GM21381 (cell line): ENCODE measurements around the gene TATDN3.
"Not testable (repeated sequence)": the region's sequence is repeated elsewhere in the genome, so short reads cannot be mapped to it uniquely, and the experiment has no call there.

Source experiments
- ATAC-seq: cut with Tn5 transposase; IDR thresholded peaks from one replicate; pipeline ENCODE4 v1.9.1; 2021; ENCODE audit warnings: mild to moderate bottlenecking, moderate library complexity; ENCODE audit not compliant: unreplicated experiment

TATDN3 gene

DNA sequence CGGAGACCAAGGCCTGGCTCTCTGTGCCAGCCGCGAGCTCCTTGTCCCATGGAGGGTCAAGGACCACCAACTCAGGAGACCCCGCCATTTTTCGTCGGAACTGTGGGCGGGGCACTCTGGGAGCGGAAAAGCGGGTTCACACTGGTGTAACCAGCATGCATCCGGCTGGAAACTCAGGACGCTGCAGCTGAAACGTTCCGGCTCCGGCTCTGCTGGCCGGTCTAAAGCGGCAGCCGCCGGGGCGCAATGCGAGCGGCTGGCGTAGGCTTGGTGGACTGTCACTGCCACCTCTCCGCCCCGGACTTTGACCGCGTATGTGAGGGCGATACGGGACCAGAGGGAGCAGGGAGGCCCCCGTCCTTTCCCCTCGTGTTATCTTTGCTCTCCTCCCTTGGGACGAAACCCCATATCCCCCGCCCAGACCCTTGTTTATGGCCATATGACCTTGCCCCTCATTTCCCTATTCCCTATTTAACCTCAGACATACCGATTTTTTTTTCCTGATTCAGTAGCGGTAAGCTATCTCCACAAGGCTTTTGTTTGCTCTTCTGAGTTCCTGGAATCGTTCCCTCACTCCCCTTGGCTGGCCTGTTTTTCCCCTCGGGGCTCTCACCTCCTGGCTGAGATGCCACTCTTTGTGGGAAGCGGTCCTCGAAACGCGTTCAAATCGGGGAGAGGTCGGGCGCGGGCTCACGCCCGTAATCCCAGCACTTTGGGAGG lies at the start of gene TATDN3, which contains the start of gene NSL1:
Gene TATDN3, plus strand, starts transcription at position 219 of the 720 bp plus-strand sequence. Its CDS starts 28 bp downstream, at position 247.
Gene NSL1, minus strand, starts transcription at position 102 of the 720 bp plus-strand sequence. Its CDS starts 14 bp downstream, at position 88.
- ATAC-seq, result peak; percentile 67

- ATAC-seq, result no peak
Measured at GRCh38 chr1:212743901-212744475, 47.7 kb upstream of the TATDN3 start.

GRCh38 chr1:212745303-212745702 lies 46.4 kb upstream of the TATDN3 start:
- no peak for ATAC-seq

DNA sequence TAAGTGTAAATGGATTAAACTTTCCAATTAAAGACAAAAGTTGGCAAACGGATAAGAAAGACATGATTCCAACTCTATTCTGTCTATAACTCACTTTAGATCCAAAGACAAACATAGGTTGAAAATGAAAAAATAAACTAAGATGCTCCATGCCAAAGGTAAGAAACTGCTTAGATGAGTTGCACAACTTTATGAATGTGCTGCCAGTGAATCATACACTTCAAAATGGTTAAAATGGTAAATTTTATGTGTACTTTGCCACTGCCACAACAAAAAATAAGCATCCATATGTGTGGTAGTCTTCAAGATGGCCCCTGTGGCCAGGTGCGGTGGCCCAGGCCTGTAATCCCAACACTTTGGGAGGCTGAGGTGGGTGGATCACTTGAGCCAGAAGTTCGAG lies 45.1 kb upstream of the TATDN3 start:
- ATAC-seq, result no peak

GRCh38 chr1:212749821-212750535 lies 41.7 kb upstream of the TATDN3 start:
- no peak for ATAC-seq

DNA sequence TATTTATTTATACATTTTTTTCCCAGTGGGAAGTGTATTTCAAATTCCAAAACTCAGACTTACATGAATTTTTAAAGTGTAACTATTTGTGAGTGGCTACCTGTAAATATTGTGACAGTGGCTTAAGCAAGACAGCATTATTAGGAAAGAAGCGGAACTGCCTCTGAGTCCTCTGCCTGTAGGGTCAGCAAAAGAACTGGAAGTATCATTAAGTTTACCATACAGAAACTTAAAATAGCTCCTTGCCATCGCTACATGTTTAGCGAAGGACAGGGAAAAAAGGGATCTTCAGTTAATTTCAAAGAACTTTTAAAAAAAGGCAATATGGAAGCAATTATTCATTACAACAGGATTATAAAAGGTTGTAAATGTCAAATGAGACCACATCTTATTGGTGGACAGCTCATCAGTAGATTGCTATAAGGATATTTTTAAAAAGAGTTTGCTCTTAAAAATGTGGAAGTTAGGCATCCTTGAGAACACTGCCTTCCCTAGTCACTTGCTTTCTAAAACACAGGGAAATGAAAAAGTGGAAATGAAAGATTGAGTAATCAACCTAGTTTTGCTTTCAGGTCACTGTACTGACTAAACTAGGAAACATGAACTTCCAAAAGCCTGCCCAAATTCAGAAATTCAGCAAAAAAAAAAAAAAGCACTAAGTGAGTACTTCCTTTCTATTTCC lies 39.3 kb upstream of the TATDN3 start:
- no peak for ATAC-seq

GRCh38 chr1:212752934-212753497 lies 38.7 kb upstream of the TATDN3 start:
- ATAC-seq, result no peak

GRCh38 chr1:212753749-212754148 lies 37.9 kb upstream of the TATDN3 start:
- no peak for ATAC-seq

GRCh38 chr1:212754193-212754592 lies 37.5 kb upstream of the TATDN3 start:
- no peak for ATAC-seq

DNA sequence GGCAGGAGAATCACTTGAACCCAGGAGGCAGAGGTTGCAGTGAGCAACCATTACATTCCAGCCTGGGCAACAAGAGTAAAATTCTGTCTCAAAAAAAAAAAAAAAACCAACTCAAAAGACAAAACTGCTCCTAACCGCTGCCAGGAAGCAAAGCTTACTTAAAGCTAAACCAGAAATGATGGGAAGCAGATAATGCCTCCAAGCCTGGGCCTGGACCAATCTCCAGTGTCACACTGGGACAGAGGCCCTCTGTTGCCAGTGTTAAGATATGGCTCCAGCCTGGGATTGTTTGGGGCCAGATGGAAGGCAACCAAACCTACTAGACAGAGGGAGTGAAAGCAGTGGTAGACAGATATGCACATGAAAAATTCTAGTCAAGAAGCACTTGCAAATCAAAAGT lies 37.0 kb upstream of the TATDN3 start:
- no peak for ATAC-seq

- no peak for ATAC-seq
Measured at GRCh38 chr1:212759683-212760082, 32.0 kb upstream of the TATDN3 start.

DNA sequence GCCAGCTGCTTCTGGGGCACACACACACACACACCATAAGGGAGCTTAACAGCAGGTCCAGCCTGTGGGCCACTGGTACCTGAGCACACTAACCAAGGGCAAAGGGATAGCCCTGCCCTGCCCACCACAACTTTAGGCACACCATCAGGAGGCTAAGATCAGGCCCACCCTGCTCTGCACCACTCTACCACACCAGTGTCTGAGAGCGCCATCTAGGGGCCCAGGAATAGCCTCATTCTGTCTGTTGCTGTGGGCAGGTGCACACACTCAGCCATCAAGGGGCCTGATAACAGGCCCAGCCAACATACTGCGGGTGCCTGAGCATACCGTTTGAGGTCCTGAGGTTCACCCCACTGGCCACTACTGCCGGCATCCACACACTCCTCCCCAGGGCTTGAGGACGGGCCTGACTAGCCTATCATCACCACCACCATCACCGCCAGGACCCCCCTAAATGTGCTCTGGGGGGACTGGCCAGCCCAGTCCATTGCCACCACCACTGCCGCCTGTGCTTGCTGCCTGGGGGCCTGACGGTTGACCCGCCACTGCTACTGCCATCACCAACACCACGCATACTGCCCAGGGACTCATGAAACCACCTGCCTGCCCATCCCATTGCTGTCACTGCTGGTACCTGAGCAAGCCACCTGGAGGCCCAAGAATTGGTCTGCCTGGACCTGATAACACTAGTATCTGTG lies 31.4 kb upstream of the TATDN3 start:
- no peak for ATAC-seq

DNA sequence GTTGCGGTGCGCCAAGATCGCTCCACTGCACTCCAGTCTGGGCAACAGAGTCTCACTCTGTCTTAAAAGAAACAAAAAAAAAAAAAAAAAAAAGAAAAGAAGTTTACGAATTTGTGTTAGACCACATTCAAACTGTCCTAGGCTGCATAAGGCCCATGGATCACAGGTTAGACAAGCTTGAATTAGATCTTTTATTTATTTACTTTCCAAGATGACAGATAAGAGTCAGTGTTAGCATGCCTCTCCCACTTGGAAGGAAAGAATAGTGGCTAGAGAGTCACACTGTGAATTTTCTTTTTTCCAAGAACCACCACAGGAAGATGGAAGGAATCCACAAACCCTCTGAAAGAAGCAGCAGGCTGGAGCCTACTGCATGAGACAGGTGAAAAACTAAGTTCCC lies 29.5 kb upstream of the TATDN3 start:
- no peak for ATAC-seq

- no peak for ATAC-seq
Measured at GRCh38 chr1:212762839-212763238, 28.9 kb upstream of the TATDN3 start.

GRCh38 chr1:212764718-212765281 lies 26.9 kb upstream of the TATDN3 start:
- not testable (repeated sequence) for ATAC-seq

DNA sequence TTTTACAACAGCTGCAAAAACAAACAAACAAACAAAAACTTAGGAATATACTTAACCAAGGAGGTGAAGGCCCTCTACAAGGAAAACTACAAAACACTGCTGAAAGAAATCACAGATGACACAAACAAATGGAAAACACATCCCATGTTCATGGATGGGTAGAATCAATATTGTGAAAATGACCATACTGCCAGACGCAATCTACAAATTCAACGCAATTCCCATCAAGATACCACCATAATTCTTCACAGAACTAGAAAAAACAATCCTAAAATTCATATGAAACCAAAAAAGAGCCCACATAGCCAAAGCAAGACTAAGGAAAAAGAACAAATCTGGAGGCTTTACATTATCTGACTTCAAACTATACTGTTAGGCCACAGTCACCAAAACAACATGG lies 24.9 kb upstream of the TATDN3 start:
- not testable (repeated sequence) for ATAC-seq

GRCh38 chr1:212769459-212770167 lies 22.1 kb upstream of the TATDN3 start:
- no peak for ATAC-seq

DNA sequence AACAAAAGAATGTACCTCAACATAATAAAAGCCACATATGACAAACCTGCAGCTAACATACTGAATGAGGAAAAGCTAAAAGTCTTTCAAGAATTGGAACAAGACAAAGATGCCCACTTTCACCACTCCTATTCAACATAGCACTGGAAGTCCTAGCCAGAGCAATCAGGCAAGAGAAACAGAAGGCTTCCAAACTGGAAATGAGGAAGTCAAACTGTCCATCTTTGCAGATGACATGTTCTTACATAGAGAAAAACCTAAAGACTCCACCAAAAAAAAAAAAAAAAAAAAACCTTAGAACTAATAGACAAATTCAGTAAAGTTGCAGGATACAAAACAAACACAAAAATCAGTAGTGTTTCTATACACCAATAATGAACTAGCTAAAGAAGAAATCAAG lies 20.4 kb upstream of the TATDN3 start:
- no peak for ATAC-seq

DNA sequence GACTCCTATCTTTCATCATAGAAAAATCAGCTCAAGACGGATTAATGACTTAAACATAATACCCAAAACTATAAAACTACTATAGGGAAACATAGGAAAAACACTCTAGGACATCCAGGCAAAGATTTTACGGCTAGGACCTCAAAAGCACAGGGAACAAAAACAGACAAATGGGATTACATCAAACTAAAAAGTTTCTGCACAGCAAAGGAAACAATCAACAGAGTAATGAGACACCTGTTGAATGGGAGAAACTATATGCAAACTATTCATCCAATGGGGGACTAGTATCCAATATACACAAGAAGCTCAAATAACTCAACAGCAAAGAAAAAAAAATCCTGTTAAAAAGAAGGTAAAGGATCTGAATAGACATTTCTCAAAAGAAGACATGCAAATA lies 18.7 kb upstream of the TATDN3 start:
- ATAC-seq, result no peak
